ENCODE results near the gene SOS2.

- TF ChIP-seq CTCF (IDR thresholded peaks at IDR 0.05) = no peak
- no peak for TF ChIP-seq POLR2A (IDR thresholded peaks at IDR 0.05)
Observed at GRCh38 chr14:50093496-50093895, 137.9 kb downstream of the SOS2 start.
